GM21515 (cell line): ENCODE measurements around the gene C3orf70.

Experiments
- ATAC-seq: cut with Tn5 transposase; IDR thresholded peaks from one replicate; pipeline ENCODE4 v1.9.1; 2021; ENCODE audit not compliant: unreplicated experiment

C3orf70 gene

GRCh38 chr3:185056908-185057307 lies 96.0 kb downstream of the C3orf70 start:
- ATAC-seq, result no peak

DNA sequence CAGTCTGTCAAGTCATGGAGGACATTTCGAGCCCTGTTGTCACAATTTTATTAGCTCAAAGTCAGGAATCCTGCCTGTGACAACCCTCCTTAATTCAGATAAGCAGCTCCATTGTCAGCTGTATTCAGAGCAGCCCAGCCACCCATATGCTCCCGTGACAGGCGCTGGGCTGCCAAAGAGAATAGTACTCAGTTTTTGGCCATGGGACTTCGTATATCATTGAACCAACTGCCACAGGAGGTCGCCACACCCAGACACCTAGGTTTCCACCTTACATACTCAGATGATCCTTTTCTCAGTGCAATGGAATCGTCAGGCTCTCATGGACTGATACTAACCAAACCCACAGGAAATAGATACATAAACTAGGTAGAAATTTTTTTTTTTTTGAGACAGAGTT lies 100.2 kb downstream of the C3orf70 start:
- ATAC-seq, result no peak

DNA sequence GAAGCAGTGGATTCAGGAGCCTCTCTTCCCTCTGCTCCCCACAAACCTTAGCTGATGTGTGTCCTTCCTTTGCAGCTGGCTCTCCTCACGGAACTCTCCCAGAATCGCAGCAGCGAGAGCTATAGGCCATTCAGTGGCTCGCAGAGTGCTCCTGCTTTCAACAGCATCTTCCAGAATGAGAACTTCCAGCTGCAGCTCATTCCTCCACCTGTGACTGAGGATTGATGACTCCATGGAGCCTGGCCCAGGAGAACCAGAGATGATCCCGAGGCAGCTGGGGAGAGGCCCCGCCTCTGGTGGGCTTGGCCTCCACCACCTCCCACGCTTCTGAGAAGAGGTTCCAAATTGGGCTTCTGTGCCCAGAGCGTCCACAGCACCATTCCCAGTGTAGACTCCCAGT lies 101.1 kb downstream of the C3orf70 start:
- ATAC-seq, result no peak

DNA sequence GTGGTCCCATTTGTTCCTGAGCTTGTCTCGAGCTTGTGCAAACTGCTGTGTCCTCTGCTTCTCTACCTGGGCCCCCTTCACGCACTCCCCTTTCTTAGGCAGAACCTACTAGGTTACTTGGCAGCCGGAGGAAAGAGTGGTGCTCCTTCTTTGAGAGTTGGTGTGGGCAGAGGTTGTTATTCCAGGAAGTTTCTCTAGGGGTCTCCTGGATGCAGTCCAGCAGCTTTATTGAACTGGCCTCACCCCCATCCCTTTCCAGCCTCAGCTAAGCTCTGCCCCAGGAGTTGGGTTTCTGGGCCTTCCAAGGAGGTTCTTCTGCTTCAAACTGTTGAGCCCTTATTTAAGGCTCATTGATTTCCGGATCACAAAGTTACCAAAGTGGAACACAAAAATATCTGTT lies 103.2 kb downstream of the C3orf70 start:
- no peak for ATAC-seq

GRCh38 chr3:185046603-185047002 lies 106.3 kb downstream of the C3orf70 start:
- ATAC-seq, result no peak

- ATAC-seq, result no peak
Measured at GRCh38 chr3:185046164-185046515, 106.7 kb downstream of the C3orf70 start.

DNA sequence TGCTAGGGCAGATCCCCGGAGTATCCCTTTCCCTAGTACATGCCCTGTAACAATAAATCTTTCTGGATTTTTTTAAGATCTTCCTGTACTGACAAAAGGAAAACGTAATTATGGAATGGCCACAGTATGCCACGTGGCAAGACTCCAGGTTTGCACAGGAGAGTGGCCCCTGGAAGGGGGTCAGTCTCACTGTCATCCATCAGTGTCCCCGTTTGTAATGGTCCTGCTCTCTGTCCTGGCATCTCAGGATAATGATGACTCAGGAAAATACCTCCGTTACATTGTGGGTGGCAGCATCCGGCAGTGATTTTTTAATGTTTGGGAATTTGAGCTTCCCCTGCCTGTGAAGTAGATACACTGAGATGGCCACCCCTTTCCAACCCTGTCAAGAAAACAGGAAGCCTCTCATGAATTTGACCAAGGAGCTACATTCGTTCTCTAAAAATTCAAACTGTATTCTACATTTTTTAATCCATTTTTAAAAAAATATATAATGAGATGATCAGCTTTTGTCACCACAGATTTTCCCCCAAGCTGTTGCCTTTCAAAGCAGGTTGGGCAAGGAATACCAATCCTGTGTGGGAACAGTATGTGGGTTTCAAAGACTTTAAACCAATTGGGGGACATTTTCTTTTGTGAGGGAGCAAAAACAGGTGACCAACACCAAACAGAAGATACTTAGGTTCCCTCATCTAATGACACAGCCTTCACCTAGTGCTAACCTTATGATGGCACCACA lies 110.4 kb downstream of the C3orf70 start:
- no peak for ATAC-seq

- no peak for ATAC-seq
Measured at GRCh38 chr3:185041540-185041939, 111.3 kb downstream of the C3orf70 start.

- no peak for ATAC-seq
Measured at GRCh38 chr3:185040425-185040824, 112.4 kb downstream of the C3orf70 start.

DNA sequence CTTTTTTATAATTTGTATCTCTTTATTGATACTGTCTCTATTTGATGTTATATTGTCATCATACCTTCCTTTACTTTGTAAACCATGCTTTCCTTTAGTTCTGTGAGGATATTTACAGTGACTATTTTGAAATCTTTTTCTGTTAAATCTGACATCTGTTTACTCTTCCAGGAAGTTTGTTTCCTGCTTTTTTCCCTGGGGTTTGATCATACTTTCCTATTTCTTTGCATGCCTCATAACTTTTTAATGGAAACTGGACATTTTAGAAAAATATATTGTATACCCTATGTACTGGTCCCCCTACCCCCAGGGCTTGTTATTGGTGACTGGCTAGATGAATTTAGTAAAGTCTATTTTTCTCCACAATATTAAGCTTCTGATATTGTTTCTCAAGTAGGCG lies 115.1 kb downstream of the C3orf70 start:
- no peak for ATAC-seq

DNA sequence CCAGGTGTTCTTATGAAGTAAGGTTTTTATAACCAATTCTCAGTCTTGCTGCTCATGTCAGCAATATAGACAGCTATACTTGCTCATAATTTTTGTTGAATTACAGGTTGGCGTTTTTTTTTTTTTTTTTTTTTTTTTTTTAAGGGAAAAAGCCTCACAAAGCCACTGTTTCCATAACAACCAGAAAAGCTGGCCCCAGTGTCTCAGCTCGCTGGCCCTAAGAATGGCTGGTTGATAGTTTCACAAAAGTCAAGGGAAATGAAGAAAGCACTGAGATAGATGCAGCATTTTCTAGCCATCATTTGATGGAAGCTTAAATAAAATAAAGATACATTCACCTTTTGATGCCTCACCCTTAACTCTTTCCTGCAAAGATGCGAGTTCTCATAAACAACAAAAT lies 121.9 kb downstream of the C3orf70 start:
- no peak for ATAC-seq

- ATAC-seq, result no peak
Measured at GRCh38 chr3:185030399-185030798, 122.5 kb downstream of the C3orf70 start.

DNA sequence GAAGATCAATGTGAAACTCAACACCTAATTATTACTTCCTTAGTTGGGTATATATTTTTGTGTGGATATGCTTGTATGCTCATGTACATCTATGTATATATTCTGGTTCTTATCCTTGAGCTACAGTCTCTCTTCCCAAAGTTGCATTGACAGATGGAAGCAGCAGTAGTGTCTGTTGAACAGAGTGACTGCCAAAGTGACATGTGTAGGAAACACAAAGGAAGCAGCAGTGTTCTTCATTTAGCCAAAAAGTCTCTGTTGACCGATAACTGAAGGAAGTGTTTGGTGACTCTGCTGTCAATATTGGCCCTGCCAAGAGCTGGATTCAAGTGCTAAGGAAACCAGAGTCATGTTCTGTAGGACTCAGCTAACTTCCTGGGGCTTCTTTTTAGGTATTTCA lies 123.8 kb downstream of the C3orf70 start:
- no peak for ATAC-seq

GRCh38 chr3:185028121-185028520 lies 124.7 kb downstream of the C3orf70 start:
- ATAC-seq, result no peak
